ENCODE results near the gene RABAC1. TPM values are rescaled to one million over a fixed set of nuclear protein-coding genes. Genes with fewer than 3 reads are reported as not detected.

RABAC1 gene
- total RNA-seq, 1 experiment from 2014 or later: 69.1 TPM

GRCh38 chr19:42005504-42005903 is 46.4 kb upstream of the RABAC1 start:
- Histone ChIP-seq H3K4me1 (ENCODE audit: control insufficient read depth, insufficient read depth, low read length) (no peaks in the 10 kb centered on the region; the same call in 1 of the 2 replicates), H3K4me3 (ENCODE audit: low read depth in 2 of 2, low read length in 2 of 2) (no peak overlapping the region), H3K36me3 (ENCODE audit: control insufficient read depth, insufficient read depth, low read length) (no peaks in the 10 kb centered on the region), H3K9me3 (ENCODE audit: control insufficient read depth, insufficient read depth, low read depth, low read length) (no peaks in the 10 kb centered on the region), H3K27ac (ENCODE audit: low read length) (no peak overlapping the region), H3K27me3 (ENCODE audit: control insufficient read depth, insufficient read depth, low read length) (no peaks in the 10 kb centered on the region)
- DNase-seq (ENCODE audit: low read depth, low spot score) (no peak), ATAC-seq (no peak)
- intact Hi-C loops (cut with micrococcal nuclease; ENCODE audit: unreplicated experiment): no loop called here
- in situ Hi-C loops (cut with HindIII; ENCODE audit: low pct_unique_long_range_greater_than_20kb, low sequenced_read_pairs): no loop called here
- TF ChIP-seq POLR2AphosphoS5 (IDR thresholded peaks at IDR 0.05; ENCODE audit: low read depth, low read length): no peak
- no TSS peak for BruUV-seq (replicated peaks)
- POLR2A ChIA-PET: no interaction called here
- CTCF ChIA-PET: no interaction called here

- Histone ChIP-seq H3K4me3 (ENCODE audit: low read depth in 2 of 2, low read length in 2 of 2) (no peak overlapping the region), H3K36me3 (ENCODE audit: control insufficient read depth, insufficient read depth, low read length) (no peaks in the 10 kb centered on the region), H3K4me1 (ENCODE audit: control insufficient read depth, insufficient read depth, low read length) (no peaks in the 10 kb centered on the region), H3K27me3 (ENCODE audit: control insufficient read depth, insufficient read depth, low read length) (peaks cover 4% of the 10 kb centered on the region; the same call in 1 of the 2 replicates), H3K9me3 (ENCODE audit: control insufficient read depth, insufficient read depth, low read depth, low read length) (no peaks in the 10 kb centered on the region), H3K27ac (ENCODE audit: low read length) (no peak overlapping the region)
- intact Hi-C loops (cut with micrococcal nuclease; ENCODE audit: unreplicated experiment) (no loop called here), in situ Hi-C loops (cut with HindIII; ENCODE audit: low pct_unique_long_range_greater_than_20kb, low sequenced_read_pairs) (no loop called here)
- ChIA-PET POLR2A (no interaction called here), CTCF (no interaction called here)
- ATAC-seq: no peak
- no peak for DNase-seq (ENCODE audit: low read depth, low spot score)
- no peak for TF ChIP-seq POLR2AphosphoS5 (IDR thresholded peaks at IDR 0.05; ENCODE audit: low read depth, low read length)
- TF ChIP-seq REST (IDR thresholded peaks at IDR 0.05; ENCODE audit: insufficient read depth in 1 of 2, low read depth in 2 of 2, low read length in 1 of 2): no peak
- TF ChIP-seq SIN3A (IDR thresholded peaks at IDR 0.05; ENCODE audit: borderline replicate concordance, insufficient read depth, low read depth, low read length): no peak
- TF ChIP-seq, protein P1, sequence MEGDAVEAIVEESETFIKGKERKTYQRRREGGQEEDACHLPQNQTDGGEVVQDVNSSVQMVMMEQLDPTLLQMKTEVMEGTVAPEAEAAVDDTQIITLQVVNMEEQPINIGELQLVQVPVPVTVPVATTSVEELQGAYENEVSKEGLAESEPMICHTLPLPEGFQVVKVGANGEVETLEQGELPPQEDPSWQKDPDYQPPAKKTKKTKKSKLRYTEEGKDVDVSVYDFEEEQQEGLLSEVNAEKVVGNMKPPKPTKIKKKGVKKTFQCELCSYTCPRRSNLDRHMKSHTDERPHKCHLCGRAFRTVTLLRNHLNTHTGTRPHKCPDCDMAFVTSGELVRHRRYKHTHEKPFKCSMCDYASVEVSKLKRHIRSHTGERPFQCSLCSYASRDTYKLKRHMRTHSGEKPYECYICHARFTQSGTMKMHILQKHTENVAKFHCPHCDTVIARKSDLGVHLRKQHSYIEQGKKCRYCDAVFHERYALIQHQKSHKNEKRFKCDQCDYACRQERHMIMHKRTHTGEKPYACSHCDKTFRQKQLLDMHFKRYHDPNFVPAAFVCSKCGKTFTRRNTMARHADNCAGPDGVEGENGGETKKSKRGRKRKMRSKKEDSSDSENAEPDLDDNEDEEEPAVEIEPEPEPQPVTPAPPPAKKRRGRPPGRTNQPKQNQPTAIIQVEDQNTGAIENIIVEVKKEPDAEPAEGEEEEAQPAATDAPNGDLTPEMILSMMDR (IDR thresholded peaks at IDR 0.05): no peak
- BruUV-seq (replicated peaks): no TSS peak
Observed at GRCh38 chr19:42003506-42004294, 44.6 kb upstream of the RABAC1 start.

- Histone ChIP-seq H3K4me3 (ENCODE audit: low read depth in 2 of 2, low read length in 2 of 2) (no peak overlapping the region), H3K27me3 (ENCODE audit: control insufficient read depth, insufficient read depth, low read length) (peaks cover 4% of the 10 kb centered on the region; the same call in 1 of the 2 replicates), H3K4me1 (ENCODE audit: control insufficient read depth, insufficient read depth, low read length) (no peaks in the 10 kb centered on the region), H3K36me3 (ENCODE audit: control insufficient read depth, insufficient read depth, low read length) (no peaks in the 10 kb centered on the region), H3K27ac (ENCODE audit: low read length) (no peak overlapping the region), H3K9me3 (ENCODE audit: control insufficient read depth, insufficient read depth, low read depth, low read length) (no peaks in the 10 kb centered on the region)
- no TSS peak for BruUV-seq (replicated peaks)
- CTCF ChIA-PET: no interaction called here
- POLR2A ChIA-PET: interaction anchor here (1.2 kb wide), 1 partner anchor 35 kb away, joined by 3 read pairs; no protein-coding TSS in a partner anchor
- no peak for TF ChIP-seq TCF7L2 (IDR thresholded peaks at IDR 0.05; ENCODE audit: low read depth, low read length)
- no peak for TF ChIP-seq SIN3A (IDR thresholded peaks at IDR 0.05; ENCODE audit: borderline replicate concordance, insufficient read depth, low read depth, low read length)
- no peak for TF ChIP-seq REST (IDR thresholded peaks at IDR 0.05; ENCODE audit: insufficient read depth in 1 of 2, low read depth in 2 of 2, low read length in 1 of 2)
- TF ChIP-seq, protein P1 (IDR thresholded peaks at IDR 0.05): no peak
- TF ChIP-seq POLR2AphosphoS5 (IDR thresholded peaks at IDR 0.05; ENCODE audit: low read depth, low read length): no peak
- DNase-seq (ENCODE audit: low read depth, low spot score) (no peak), ATAC-seq (no peak)
- intact Hi-C loops (cut with micrococcal nuclease; ENCODE audit: unreplicated experiment): no loop called here
- in situ Hi-C loops (cut with HindIII; ENCODE audit: low pct_unique_long_range_greater_than_20kb, low sequenced_read_pairs): no loop called here
Observed at GRCh38 chr19:41999878-42000208, 40.7 kb upstream of the RABAC1 start.
